GM21360 (cell line): ENCODE measurements around the gene PCCA.
A peak's percentile ranks its signal among the peaks of the same experiment; 100 is the strongest.
"Not testable (repeated sequence)": the region's sequence is repeated elsewhere in the genome, so short reads cannot be mapped to it uniquely, and the experiment has no call there.

Experiments used
- ATAC-seq: cut with Tn5 transposase; IDR thresholded peaks from one replicate; pipeline ENCODE4 v1.9.1; 2021; ENCODE audit warnings: mild to moderate bottlenecking, moderate library complexity; ENCODE audit not compliant: unreplicated experiment

PCCA gene

DNA sequence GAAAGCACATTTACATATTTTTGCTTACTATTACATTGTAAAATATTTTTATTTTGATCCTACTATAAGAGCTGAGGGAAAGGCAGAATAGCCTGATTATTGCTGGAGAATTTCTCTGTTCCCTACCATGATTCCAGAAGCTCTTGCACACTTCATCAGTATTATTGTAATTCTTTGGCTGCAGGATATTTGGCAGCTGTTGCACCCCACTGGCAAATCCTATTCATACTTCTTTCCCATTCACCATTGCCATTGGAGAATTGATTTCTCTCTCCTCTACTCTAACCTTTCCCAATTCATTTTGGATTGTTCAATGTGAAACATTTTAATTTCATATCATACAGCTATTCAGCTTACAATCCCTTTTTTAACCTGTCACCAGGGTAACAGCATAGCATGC lies 261.7 kb downstream of the PCCA start:
- no peak for ATAC-seq

DNA sequence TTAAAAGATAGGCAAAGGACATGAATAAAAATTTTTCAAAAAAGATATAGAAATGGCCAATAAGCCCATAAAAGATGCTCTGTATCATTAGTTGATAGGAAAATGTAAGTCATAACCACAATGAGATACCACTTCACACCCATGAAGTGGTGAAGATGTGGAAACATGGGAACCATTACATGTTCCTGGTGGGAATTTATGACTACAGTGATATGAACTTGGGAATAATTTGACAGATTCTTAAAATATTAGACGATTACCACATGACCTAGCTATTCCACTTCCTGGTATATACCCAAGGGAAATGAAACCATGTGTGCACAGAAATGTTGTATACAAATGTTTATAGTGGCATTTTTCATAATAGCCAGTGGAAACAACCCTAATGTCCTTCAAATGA lies 267.5 kb downstream of the PCCA start:
- no peak for ATAC-seq

- no peak for ATAC-seq
Measured at GRCh38 chr13:100356889-100357288, 268.0 kb downstream of the PCCA start.

DNA sequence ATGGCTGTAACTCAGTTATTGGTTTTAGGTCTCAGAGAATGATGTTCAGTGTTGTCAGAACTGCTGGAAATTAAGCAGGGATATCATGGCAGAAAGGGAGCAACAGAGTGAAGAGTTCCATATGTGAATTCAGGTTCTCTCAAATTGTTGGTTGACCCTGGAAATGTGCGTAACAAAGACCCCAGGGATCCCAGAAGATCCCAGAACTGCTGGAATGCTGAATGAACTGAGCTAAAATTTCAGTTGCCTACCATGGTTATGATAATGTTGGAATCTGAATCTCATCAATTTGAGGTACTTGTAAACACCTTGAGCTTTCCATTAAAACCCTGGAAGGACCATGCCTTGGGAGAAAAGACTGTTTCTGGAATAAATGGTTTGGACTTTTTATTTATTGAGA lies 268.9 kb downstream of the PCCA start:
- no peak for ATAC-seq

DNA sequence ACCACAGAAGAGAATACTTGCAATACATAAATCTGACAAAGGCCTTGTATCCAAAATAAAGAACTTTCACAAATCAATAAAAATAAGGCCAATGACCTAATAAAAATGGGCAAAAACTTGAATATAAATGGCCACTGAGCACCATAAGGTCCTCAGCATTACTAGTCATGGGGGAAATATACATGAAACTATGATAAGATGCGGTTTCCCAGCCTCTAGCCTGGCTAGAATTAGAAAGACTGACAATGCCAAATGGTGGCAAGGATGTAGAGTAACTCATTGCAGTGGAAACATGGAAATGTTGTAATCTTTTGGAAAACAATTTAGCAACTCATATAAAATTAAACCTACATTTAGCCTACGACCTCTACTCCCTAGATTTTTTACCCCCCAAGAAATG lies 272.6 kb downstream of the PCCA start:
- no peak for ATAC-seq

DNA sequence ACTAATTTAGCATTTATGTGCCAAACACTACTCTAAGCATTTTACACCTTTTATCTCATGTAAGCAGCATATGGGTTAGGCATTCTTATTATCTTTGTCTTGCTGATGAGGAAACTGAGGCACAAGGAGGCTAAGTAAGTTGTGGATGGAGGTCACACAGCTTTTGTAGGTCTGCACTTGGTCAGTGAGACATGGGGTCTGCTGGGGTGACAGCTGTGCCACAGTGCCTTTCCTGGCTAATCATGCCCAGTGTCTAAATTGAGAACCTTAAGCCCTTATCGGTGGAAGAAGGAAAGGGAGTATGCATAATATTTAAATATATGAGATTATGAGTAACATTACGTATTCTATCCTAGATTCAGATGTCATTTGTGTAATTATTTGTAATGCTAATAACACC lies 273.5 kb downstream of the PCCA start:
- ATAC-seq: no peak

GRCh38 chr13:100362781-100363180 lies 273.9 kb downstream of the PCCA start:
- no peak for ATAC-seq

- ATAC-seq: no peak
Measured at GRCh38 chr13:100363285-100363711, 274.4 kb downstream of the PCCA start.

- ATAC-seq: no peak
Measured at GRCh38 chr13:100363874-100364273, 275.0 kb downstream of the PCCA start.

DNA sequence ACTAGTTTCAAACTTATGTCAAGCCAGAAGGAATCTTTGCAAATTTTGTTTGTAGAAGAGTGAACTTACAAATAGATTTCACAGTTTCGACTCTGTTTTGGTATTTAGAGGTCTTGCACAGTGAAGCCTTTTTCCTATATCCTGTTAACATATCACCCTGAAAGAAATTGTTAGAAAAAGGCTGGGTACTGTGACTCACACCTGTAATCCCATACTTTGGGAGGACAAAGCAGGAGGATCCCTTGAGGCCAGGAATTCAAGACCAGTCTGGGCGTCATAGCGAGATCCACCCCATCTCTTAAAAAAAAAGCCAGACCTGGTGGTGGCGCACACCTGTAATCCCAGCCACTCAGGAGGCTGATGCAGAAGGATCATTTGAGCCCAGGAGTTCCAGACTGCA lies 275.7 kb downstream of the PCCA start:
- ATAC-seq: no peak

DNA sequence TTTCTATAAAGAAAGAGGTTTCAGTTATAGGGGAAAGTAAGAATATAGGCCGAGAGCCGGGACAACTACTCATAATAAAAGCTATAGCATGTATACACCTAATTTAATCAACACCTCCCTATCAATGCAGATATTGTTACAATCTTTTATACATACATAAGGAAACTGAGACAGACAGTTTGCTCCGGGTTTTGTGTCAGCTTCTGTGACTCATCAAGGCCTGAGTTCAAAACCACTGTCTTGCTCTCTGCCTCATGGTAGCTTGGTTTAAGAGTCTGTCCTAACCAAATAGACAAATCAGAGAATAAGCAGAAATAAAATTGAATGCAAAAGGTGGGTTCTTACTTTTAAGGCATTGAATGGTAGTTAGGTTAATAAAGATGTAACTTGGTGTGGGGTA lies 276.8 kb downstream of the PCCA start:
- ATAC-seq: no peak

GRCh38 chr13:100378533-100378932 lies 289.6 kb downstream of the PCCA start:
- no peak for ATAC-seq

DNA sequence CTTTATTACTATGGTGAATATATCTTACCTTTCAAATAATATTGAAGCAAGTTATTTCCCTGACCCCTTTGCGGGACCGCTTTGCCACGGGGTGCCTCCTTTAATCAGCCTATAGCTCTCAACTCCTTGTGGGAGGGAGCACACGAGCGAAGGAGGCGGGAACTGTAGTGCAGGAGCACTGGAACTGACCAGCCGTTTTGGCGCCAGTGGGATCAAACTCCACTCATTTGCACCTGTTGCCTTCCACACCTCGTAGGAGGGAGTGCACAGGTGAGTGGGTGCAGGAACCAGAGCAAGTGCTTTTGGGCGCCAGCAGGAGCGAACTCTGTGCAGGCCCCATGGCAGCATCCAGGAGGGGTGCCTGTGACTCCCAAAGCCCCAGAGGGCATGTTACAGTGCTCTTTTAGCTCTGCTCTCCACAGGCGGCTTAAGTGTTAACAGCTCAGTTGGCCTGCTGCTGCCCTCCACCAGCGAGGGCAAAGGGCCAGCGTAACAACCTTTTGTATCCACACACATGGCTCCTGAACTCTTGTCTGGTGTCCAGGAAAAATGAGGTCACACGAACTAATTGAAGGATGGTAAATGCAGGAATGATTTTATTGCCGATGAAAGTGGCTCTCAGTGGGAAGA lies 292.8 kb downstream of the PCCA start:
- ATAC-seq: no peak

DNA sequence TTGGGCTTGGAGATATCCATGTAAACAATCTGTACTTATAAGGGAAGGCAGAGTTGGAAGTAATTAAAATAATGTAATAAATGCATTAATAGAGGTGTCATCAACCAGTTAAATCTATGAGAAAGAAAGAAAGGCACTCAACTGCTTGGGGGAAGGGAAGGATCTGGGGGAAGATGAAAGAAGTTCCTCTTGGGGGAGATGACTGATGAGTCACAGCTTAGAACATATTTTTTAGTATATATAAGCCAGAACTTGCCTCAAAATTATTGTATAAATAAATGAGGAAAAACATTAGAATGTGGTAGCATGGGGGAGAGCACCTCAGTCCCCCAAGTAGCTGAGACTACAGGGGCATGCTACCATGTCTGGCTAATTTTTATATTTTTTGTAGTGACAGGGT lies 293.9 kb downstream of the PCCA start:
- ATAC-seq: no peak

- no peak for ATAC-seq
Measured at GRCh38 chr13:100387416-100387815, 298.5 kb downstream of the PCCA start.

GRCh38 chr13:100388150-100388549 lies 299.3 kb downstream of the PCCA start:
- ATAC-seq: not testable (repeated sequence)

DNA sequence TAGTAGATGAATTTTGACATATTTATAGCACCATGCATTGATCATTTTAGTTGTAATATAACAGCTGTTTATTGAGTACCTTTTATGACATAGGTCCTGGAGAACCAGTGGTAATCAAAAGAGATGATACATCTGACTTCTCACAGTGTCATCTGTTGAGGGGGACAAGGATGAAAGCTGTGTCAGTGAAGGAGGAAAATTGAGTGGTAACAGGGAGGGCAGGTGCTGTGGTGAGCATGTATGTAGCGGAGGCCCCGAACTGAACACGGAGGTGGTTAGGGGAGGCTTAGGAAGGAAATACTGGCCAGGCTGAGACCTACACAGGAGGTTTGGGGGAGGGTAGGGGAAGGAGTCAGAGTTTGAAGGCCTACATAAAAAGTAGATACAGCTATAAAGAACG lies 300.0 kb downstream of the PCCA start:
- ATAC-seq: no peak

DNA sequence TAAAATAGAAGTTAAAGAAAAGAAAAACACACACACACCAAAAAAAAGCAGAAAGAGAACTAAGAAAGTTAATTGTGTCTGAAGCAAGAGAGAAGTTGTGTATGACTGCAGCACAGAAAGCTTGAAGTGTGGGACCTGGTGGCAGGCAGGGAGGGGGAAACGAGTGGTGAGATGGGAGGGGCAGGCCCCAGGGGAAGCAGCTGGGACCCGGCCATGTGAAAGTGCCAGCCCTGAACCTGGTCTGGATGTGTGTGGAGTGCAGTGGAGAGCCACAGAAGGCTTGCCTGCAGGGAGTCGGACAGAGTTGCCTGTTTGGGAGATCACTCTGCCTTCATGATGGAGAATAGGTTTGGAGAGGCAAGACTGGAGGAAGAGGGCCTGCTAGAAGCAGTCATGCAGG lies 300.7 kb downstream of the PCCA start:
- no peak for ATAC-seq

DNA sequence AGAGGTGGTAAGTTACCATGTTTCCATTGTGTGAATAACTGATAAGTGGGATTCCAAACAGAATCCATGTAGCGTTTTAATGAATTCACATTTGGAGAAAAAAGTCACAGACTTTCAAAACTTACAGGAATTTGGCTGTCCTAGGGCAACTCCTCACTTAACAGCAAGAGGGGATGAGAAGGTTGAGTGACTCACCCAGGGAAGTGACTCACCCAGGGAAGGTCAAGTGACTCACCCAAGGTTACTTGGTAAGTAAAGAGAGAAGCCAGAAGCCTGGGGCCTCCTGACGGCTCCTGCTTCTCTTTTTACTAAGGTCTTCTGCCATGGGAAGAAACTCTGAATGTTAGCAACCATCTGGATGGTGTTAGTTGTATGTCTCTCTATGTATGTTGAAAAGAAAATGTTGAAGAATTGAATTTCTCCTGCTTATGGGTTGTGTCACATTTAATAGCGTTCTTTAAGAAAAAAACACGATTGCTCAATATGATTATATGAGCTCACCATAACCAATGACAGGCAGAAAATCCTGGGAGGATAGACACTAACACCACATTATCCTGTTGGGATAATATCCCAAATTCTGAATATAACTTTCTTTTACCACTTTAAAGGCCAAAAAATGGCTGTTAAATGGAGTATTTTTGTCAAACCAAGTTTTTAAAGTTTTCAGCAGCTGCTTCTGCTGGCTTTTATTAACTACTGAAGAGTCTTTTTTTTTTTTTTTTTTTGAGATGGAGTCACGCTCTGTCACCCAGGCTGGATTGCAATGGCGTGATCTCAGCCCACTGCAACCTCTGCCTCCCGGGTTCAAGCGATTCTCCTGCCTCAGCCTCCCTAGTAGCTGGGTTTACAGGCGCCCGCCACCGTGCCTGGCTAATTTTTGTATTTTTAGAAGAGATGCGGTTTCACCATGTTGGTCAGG lies 304.1 kb downstream of the PCCA start:
- ATAC-seq: peak; percentile 44

DNA sequence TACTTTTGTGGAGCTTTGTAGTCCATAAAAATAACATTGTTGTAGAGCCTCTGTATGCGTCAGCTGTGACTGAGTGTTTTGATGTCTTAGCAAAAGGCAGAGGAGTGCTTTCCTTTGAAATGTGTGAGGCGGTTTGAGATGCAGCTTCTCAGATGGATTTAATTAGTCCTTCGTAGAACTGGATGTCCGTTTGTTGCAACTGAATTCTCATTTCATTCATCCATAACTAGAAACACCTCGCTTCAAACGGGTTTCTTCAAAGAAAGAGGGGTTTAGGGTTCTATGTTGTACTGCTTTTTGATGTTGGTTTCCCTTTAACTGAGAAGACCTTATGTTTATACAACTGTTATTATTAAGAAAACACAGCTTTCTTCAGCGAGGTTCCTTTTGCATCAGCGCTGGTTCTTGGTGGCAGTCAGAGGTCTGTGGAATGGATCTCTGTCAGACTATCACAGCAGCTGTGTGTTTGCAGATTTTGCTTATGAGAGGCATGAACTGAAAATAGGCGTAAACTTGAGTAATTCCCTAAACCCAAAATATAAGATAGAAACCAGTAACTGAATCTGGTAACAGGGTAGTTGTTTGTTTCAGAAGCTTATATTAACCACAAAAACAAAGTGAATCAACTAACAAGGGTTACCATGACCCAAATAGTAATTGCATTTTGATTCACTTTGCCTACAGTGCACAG lies 305.3 kb downstream of the PCCA start:
- peak; percentile 91 for ATAC-seq

GRCh38 chr13:100395698-100396373 lies 306.9 kb downstream of the PCCA start:
- no peak for ATAC-seq
